ENCODE results near the gene AMBP. TPM values are rescaled to one million over a fixed set of nuclear protein-coding genes. Genes with fewer than 3 reads are reported as not detected.

AMBP gene
- total RNA-seq, 1 experiment from 2014 or later: 0.20 TPM

- Histone ChIP-seq H4K20me1 (ENCODE audit: control insufficient read depth, insufficient read depth, insufficient read length) (no peaks in the 10 kb centered on the region), H3K23me2 (ENCODE audit: insufficient read length, low read depth, low read length, poor library complexity, severe bottlenecking) (no peaks in the 10 kb centered on the region), H3K56ac (ENCODE audit: insufficient read length, low read depth, low read length) (no peak overlapping the region), H3K27ac (ENCODE audit: insufficient read length, low read depth, low read length) (no peak overlapping the region), H3K4me2 (ENCODE audit: insufficient read depth, insufficient read length, low read length) (no peak overlapping the region), H3K4me1 (ENCODE audit: insufficient read depth, low read length) (no peaks in the 10 kb centered on the region), H3T11ph (ENCODE audit: low read length) (no peak overlapping the region), H2BK20ac (ENCODE audit: low read depth, low read length, poor library complexity, severe bottlenecking) (no peak overlapping the region), H2BK5ac (ENCODE audit: insufficient read length, low read length) (no peak overlapping the region), H3K9me3 (ENCODE audit: control insufficient read depth, low read depth, low read length) (no peaks in the 10 kb centered on the region), H2AFZ (ENCODE audit: low read length) (no peak overlapping the region), H2AK5ac (ENCODE audit: insufficient read length, low read length) (no peak overlapping the region), H3K14ac (ENCODE audit: insufficient read depth, low read length) (no peak overlapping the region), H4K91ac (ENCODE audit: insufficient read length, low read depth, low read length) (no peak overlapping the region), H3K4ac (ENCODE audit: low read depth, low read length) (no peak overlapping the region), H2BK15ac (ENCODE audit: low read depth, low read length) (no peak overlapping the region), H3K9ac (ENCODE audit: extremely low read depth, insufficient read length, low read length) (no peak overlapping the region), H3K23ac (ENCODE audit: insufficient read length, low read depth, low read length) (no peak overlapping the region), H4K8ac (replicated peaks; ENCODE audit: insufficient read length, low read depth, low read length) (no peak overlapping the region), H4K5ac (ENCODE audit: insufficient read length, low read depth, low read length) (no peak overlapping the region), H3K27me3 (ENCODE audit: insufficient read depth, low read length) (no peaks in the 10 kb centered on the region), H2BK120ac (ENCODE audit: low read depth, low read length, poor library complexity, severe bottlenecking) (no peak overlapping the region), H3K18ac (ENCODE audit: insufficient read length, low read depth, low read length) (no peak overlapping the region), H3K79me1 (ENCODE audit: insufficient read depth, low read depth, low read length, poor library complexity, severe bottlenecking) (no peaks in the 10 kb centered on the region), H3K79me2 (ENCODE audit: insufficient read depth, low read length) (no peaks in the 10 kb centered on the region), H2BK12ac (ENCODE audit: insufficient read length, low read depth, low read length) (no peak overlapping the region)
- H3K4me1 Mint-ChIP-seq: no peaks in the 10 kb centered on the region
- no peaks in the 10 kb centered on the region; the same call in 1 of the 2 replicates for H3K27me3 Mint-ChIP-seq (ENCODE audit: low read depth)
- peaks cover 27 to 42% (median 29%) of the 10 kb centered on the region in 3 experiments for H3K36me3 Mint-ChIP-seq (ENCODE audit: insufficient read depth in 1 of 3, low read depth in 3 of 3)
- no peak overlapping the region for H3K27ac Mint-ChIP-seq
- H3K9me3 Mint-ChIP-seq: peaks cover 5 to 7% of the 10 kb centered on the region in 2 experiments; a peak in 4 of 5 replicates
- no CpG with 5 or more reads among the region's 6 CpGs for WGBS (ENCODE audit: extremely low coverage, insufficient read length, low lambda C conversion rate)
- no peak overlapping the region for H3K4me3 Mint-ChIP-seq
- no peak for TF ChIP-seq CTCF (conservative IDR thresholded peaks at IDR 0.05)
- no peak for DNase-seq
Observed at GRCh38 chr9:114017741-114018715, 60.1 kb downstream of the AMBP start.
